HEK293 (cell line): ENCODE data around the gene NUAK1.

Experiments
- CTCF ChIA-PET: fragments of 350-600 bp; formaldehyde crosslinking; extraction: SDS; loops from one replicate; lab custom pipeline; 2021; ENCODE audit warnings: antibody characterized with exemption; lab: Yijun Ruan, JAX
- POLR2A ChIA-PET: fragments of 300-600 bp; formaldehyde crosslinking; extraction: SDS; loops from one replicate; lab custom pipeline; 2020; ENCODE audit warnings: antibody characterized with exemption, inconsistent platforms; lab: Yijun Ruan, JAX
- H3K27ac ChIP-seq: fragments of 200-500 bp; sonication (Bioruptor generic); 2 replicates; pipeline ENCODE4 v1.5.1; 2014; ENCODE audit warnings: low read depth, low read length, control low read depth, inconsistent platforms; ENCODE audit errors: extremely low read depth
- H3K36me3 ChIP-seq, 2 experiments: fragments of 200-500 bp in 1 of 2; sonication (Bioruptor generic) in 1 of 2; 1 replicate in 1 of 2; 2 replicates in 1 of 2; pipeline ENCODE4 v1.5.1; 2014 to 2017; ENCODE audit warnings: inconsistent platforms in 2 of 2, low read length in 2 of 2; ENCODE audit not compliant: control insufficient read depth in 2 of 2, insufficient read depth in 1 of 2
- H3K4me1 ChIP-seq: fragments of 200-500 bp; sonication (Bioruptor generic); 2 replicates; pipeline ENCODE4 v1.5.1; 2014; ENCODE audit warnings: mild to moderate bottlenecking, low read length, inconsistent platforms; ENCODE audit not compliant: control insufficient read depth, insufficient read depth
- H3K4me3 ChIP-seq: 2 replicates; pipeline ENCODE4 v1.5.1; 2011; ENCODE audit warnings: low read depth, mild to moderate bottlenecking, control low read depth, low read length, moderate library complexity
- H3K9me3 ChIP-seq: fragments of 200-500 bp; sonication (Bioruptor generic); 2 replicates; pipeline ENCODE4 v1.5.1; 2014; ENCODE audit warnings: low read depth, low read length, inconsistent platforms; ENCODE audit not compliant: control insufficient read depth, insufficient read depth
- GLI4 ChIP-seq: fragments of 450-650 bp; formaldehyde crosslinking; IDR thresholded peaks from 2 replicates; pipeline ENCODE4 v1.5.1; 2016; ENCODE audit warnings: missing biosample characterization, missing genetic modification characterization
- KLF7 ChIP-seq: fragments of 450-650 bp; formaldehyde crosslinking; IDR thresholded peaks from 2 replicates; pipeline ENCODE4 v1.5.1; 2016; ENCODE audit warnings: missing biosample characterization, missing genetic modification characterization, borderline replicate concordance
- SETDB1 ChIP-seq: IDR thresholded peaks from one replicate; pipeline ENCODE4 v1.6.1; 2017; ENCODE audit warnings: mild to moderate bottlenecking, low read length, moderate library complexity, mixed read lengths; ENCODE audit not compliant: insufficient read length
- ZEB2 ChIP-seq: fragments of 450-650 bp; formaldehyde crosslinking; IDR thresholded peaks from 2 replicates; pipeline ENCODE4 v1.5.1; 2016; ENCODE audit warnings: missing biosample characterization, missing genetic modification characterization
- ZNF24 ChIP-seq: fragments of 450-650 bp; formaldehyde crosslinking; IDR thresholded peaks from 2 replicates; pipeline ENCODE4 v1.5.1; 2016; ENCODE audit warnings: missing biosample characterization, missing genetic modification characterization
- ZNF654 ChIP-seq: fragments of 450-650 bp; formaldehyde crosslinking; IDR thresholded peaks from 2 replicates; pipeline ENCODE4 v1.5.1; 2016; ENCODE audit warnings: low read depth, missing biosample characterization, missing genetic modification characterization
- ZSCAN16 ChIP-seq: fragments of 450-650 bp; formaldehyde crosslinking; IDR thresholded peaks from 2 replicates; pipeline ENCODE4 v1.5.1; 2016; ENCODE audit warnings: missing biosample characterization, missing genetic modification characterization
- TF ChIP-seq, protein P1 (sequence below): fragments of 450-650 bp; formaldehyde crosslinking; IDR thresholded peaks from 2 replicates; pipeline ENCODE4 v1.5.1; 2016; ENCODE audit warnings: missing biosample characterization, missing genetic modification characterization
- TF ChIP-seq, protein P2 (sequence below): fragments of 450-650 bp; formaldehyde crosslinking; IDR thresholded peaks from 2 replicates; pipeline ENCODE4 v1.5.1; 2016; ENCODE audit warnings: missing biosample characterization, missing genetic modification characterization
- TF ChIP-seq, protein P3 (sequence below): fragments of 450-650 bp; formaldehyde crosslinking; IDR thresholded peaks from 2 replicates; pipeline ENCODE4 v1.5.1; 2017; ENCODE audit warnings: missing biosample characterization, missing genetic modification characterization
- TF ChIP-seq, protein P4 (sequence below): fragments of 450-650 bp; formaldehyde crosslinking; IDR thresholded peaks from 2 replicates; pipeline ENCODE4 v1.5.1; 2016; ENCODE audit warnings: missing biosample characterization, missing genetic modification characterization
- TF ChIP-seq, protein P5 (sequence below): fragments of 450-650 bp; formaldehyde crosslinking; IDR thresholded peaks from 2 replicates; pipeline ENCODE4 v1.5.1; 2016; ENCODE audit warnings: missing biosample characterization, missing genetic modification characterization

NUAK1 gene

DNA sequence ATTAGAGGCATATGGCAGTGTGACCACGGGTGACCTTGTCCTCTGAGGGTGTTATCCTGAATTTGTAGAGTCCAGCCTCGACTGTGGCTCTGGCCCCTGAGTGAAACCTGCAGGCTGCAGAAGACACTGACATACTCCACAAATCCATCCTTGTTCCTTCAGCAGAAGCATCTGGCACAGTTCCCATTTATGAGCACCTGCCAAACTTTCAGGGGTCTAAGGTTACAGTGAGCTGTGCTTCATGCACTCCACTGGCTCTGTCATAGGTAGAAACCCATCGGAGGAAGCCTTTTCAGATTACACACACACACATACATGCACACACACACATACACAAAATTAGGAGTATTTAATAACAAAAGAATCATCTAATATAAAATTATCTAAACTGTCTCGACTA, 13.6 kb upstream of the NUAK1 start:
- TF ChIP-seq, protein P1, sequence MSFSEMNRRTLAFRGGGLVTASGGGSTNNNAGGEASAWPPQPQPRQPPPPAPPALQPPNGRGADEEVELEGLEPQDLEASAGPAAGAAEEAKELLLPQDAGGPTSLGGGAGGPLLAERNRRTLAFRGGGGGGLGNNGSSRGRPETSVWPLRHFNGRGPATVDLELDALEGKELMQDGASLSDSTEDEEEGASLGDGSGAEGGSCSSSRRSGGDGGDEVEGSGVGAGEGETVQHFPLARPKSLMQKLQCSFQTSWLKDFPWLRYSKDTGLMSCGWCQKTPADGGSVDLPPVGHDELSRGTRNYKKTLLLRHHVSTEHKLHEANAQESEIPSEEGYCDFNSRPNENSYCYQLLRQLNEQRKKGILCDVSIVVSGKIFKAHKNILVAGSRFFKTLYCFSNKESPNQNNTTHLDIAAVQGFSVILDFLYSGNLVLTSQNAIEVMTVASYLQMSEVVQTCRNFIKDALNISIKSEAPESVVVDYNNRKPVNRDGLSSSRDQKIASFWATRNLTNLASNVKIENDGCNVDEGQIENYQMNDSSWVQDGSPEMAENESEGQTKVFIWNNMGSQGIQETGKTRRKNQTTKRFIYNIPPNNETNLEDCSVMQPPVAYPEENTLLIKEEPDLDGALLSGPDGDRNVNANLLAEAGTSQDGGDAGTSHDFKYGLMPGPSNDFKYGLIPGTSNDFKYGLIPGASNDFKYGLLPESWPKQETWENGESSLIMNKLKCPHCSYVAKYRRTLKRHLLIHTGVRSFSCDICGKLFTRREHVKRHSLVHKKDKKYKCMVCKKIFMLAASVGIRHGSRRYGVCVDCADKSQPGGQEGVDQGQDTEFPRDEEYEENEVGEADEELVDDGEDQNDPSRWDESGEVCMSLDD, result no peak
- TF ChIP-seq, protein P2, sequence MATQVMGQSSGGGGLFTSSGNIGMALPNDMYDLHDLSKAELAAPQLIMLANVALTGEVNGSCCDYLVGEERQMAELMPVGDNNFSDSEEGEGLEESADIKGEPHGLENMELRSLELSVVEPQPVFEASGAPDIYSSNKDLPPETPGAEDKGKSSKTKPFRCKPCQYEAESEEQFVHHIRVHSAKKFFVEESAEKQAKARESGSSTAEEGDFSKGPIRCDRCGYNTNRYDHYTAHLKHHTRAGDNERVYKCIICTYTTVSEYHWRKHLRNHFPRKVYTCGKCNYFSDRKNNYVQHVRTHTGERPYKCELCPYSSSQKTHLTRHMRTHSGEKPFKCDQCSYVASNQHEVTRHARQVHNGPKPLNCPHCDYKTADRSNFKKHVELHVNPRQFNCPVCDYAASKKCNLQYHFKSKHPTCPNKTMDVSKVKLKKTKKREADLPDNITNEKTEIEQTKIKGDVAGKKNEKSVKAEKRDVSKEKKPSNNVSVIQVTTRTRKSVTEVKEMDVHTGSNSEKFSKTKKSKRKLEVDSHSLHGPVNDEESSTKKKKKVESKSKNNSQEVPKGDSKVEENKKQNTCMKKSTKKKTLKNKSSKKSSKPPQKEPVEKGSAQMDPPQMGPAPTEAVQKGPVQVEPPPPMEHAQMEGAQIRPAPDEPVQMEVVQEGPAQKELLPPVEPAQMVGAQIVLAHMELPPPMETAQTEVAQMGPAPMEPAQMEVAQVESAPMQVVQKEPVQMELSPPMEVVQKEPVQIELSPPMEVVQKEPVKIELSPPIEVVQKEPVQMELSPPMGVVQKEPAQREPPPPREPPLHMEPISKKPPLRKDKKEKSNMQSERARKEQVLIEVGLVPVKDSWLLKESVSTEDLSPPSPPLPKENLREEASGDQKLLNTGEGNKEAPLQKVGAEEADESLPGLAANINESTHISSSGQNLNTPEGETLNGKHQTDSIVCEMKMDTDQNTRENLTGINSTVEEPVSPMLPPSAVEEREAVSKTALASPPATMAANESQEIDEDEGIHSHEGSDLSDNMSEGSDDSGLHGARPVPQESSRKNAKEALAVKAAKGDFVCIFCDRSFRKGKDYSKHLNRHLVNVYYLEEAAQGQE, result no peak
- TF ChIP-seq SETDB1 (no peak), ZSCAN16 (tag by site-specific recombination) (no peak), ZNF24 (tag by site-specific recombination) (no peak)
- TF ChIP-seq, protein P3, sequence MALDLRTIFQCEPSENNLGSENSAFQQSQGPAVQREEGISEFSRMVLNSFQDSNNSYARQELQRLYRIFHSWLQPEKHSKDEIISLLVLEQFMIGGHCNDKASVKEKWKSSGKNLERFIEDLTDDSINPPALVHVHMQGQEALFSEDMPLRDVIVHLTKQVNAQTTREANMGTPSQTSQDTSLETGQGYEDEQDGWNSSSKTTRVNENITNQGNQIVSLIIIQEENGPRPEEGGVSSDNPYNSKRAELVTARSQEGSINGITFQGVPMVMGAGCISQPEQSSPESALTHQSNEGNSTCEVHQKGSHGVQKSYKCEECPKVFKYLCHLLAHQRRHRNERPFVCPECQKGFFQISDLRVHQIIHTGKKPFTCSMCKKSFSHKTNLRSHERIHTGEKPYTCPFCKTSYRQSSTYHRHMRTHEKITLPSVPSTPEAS, result peak; percentile 43
- ChIA-PET POLR2A (interaction anchor here (0.6 to 1.1 kb wide), 2 partner anchors 13 to 20 kb away, joined by 3 to 4 read pairs; partner anchors contain the start of gene NUAK1), CTCF (interaction anchor here (0.6 to 2.0 kb wide), 5 partner anchors 15 to 732 kb away, joined by 3 to 9 read pairs (median 4); no protein-coding TSS in a partner anchor)
- Histone ChIP-seq H3K27ac (no peak overlapping the region), H3K36me3 (no peaks in the 10 kb centered on the region), H3K9me3 (no peaks in the 10 kb centered on the region), H3K4me1 (peaks cover 7% of the 10 kb centered on the region), H3K4me3 (no peak overlapping the region)

DNA sequence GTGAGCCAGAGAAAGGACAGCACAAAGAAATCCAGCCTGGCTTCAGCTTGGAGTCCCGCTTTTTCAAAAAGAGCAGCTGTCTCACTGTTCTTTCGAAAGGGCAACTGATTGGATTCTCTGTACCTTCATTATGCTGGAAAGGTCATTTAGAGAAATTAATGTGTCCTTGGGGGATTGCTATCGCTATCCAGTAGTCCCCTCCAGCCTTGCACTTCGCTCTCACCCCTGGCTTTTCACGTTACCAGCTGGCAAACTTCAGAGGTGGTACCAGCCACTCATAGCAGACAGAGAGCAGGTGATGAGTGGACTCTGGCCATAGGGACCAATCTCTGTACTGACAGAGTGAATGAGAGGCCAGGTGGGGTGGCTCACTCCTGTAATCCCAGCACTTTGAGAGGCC, 11.8 kb upstream of the NUAK1 start:
- no peaks in the 10 kb centered on the region for H3K9me3 ChIP-seq
- H3K36me3 ChIP-seq, result no peaks in the 10 kb centered on the region
- no peak for TF ChIP-seq KLF7 (tag by site-specific recombination)
- ChIA-PET CTCF (interaction anchor here (0.6 to 2.7 kb wide), 10 partner anchors 7 to 929 kb away, joined by 3 to 47 read pairs (median 7); no protein-coding TSS in a partner anchor), POLR2A (no interaction called here)
- H3K4me1 ChIP-seq, result peaks cover 13% of the 10 kb centered on the region
- H3K27ac ChIP-seq, result no peak overlapping the region
- H3K4me3 ChIP-seq, result no peak overlapping the region

DNA sequence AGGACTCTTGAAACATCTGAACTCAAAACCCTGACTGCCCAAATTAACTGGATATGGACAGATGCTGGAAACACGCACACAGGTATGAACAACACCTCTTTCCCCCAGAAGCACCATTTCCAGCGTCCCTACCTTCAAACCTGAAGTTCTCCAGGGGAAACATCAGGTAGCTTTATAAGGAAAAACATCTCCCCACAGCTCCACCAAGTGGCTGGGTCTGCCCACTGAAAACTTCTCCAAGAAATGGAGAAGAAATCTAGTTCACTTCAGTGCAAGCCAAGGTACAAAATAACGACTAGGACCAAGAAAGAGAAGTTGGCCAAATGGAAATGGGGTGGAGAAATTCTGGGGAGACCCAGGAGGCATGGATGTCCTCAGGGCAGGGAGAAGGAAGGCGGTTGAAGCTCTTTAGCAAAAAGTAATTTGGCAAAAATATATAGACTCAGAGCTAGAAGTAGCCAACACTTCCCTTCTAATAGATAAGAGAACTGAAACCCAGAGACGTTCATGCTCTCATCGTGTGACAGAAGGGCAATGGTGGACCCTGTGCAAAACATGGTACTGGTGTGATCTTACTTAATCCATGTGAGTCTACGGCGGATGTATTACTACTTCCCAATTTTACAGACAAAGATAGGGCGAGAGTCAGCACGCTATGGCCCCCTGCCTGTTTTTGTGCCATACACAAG, 10.5 kb upstream of the NUAK1 start:
- H3K36me3 ChIP-seq, result no peaks in the 10 kb centered on the region
- H3K4me3 ChIP-seq, result no peak overlapping the region
- TF ChIP-seq ZEB2 (tag by site-specific recombination) (0 out of 2 replicates have a peak, but pooled peaks have one; percentile 27), GLI4 (tag by site-specific recombination) (no peak), ZNF654 (tag by site-specific recombination) (peak; percentile 49)
- TF ChIP-seq, protein P4, sequence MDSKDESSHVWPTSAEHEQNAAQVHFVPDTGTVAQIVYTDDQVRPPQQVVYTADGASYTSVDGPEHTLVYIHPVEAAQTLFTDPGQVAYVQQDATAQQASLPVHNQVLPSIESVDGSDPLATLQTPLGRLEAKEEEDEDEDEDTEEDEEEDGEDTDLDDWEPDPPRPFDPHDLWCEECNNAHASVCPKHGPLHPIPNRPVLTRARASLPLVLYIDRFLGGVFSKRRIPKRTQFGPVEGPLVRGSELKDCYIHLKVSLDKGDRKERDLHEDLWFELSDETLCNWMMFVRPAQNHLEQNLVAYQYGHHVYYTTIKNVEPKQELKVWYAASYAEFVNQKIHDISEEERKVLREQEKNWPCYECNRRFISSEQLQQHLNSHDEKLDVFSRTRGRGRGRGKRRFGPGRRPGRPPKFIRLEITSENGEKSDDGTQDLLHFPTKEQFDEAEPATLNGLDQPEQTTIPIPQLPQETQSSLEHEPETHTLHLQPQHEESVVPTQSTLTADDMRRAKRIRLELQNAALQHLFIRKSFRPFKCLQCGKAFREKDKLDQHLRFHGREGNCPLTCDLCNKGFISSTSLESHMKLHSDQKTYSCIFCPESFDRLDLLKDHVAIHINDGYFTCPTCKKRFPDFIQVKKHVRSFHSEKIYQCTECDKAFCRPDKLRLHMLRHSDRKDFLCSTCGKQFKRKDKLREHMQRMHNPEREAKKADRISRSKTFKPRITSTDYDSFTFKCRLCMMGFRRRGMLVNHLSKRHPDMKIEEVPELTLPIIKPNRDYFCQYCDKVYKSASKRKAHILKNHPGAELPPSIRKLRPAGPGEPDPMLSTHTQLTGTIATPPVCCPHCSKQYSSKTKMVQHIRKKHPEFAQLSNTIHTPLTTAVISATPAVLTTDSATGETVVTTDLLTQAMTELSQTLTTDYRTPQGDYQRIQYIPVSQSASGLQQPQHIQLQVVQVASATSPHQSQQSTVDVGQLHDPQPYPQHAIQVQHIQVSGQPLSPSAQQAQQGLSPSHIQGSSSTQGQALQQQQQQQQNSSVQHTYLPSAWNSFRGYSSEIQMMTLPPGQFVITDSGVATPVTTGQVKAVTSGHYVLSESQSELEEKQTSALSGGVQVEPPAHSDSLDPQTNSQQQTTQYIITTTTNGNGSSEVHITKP (tag by site-specific recombination), result peak; percentile 13; the same call in 1 of the 2 replicates
- TF ChIP-seq, protein P5, sequence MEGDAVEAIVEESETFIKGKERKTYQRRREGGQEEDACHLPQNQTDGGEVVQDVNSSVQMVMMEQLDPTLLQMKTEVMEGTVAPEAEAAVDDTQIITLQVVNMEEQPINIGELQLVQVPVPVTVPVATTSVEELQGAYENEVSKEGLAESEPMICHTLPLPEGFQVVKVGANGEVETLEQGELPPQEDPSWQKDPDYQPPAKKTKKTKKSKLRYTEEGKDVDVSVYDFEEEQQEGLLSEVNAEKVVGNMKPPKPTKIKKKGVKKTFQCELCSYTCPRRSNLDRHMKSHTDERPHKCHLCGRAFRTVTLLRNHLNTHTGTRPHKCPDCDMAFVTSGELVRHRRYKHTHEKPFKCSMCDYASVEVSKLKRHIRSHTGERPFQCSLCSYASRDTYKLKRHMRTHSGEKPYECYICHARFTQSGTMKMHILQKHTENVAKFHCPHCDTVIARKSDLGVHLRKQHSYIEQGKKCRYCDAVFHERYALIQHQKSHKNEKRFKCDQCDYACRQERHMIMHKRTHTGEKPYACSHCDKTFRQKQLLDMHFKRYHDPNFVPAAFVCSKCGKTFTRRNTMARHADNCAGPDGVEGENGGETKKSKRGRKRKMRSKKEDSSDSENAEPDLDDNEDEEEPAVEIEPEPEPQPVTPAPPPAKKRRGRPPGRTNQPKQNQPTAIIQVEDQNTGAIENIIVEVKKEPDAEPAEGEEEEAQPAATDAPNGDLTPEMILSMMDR, result peak; percentile 53
- TF ChIP-seq, all 188 proteins: peak for 4
- ChIA-PET CTCF (interaction anchor here (0.5 to 3.1 kb wide), 29 partner anchors 8 to 1858 kb away, joined by 3 to 47 read pairs (median 4); partner anchors contain the start of gene NUAK1), POLR2A (interaction anchor here (0.7 to 3.0 kb wide), 2 partner anchors 10 to 424 kb away, joined by 3 to 15 read pairs; partner anchors contain the start of gene NUAK1)
- Histone ChIP-seq H3K27ac (no peak overlapping the region), H3K4me1 (peaks cover 14% of the 10 kb centered on the region), H3K9me3 (no peaks in the 10 kb centered on the region)
